ENCODE results near the gene VCX2.
"Not testable (repeated sequence)": the region's sequence is repeated elsewhere in the genome, so short reads cannot be mapped to it uniquely, and the experiment has no call there.

VCX2 gene

GRCh38 chrX:8171169-8171568, at the start of gene VCX2:
Gene VCX2, minus strand, starts transcription at chrX:8171267. Its CDS starts 624 bp downstream, at chrX:8170643.
- DNase-seq (ENCODE audit: low spot score), result not testable (repeated sequence)

DNA sequence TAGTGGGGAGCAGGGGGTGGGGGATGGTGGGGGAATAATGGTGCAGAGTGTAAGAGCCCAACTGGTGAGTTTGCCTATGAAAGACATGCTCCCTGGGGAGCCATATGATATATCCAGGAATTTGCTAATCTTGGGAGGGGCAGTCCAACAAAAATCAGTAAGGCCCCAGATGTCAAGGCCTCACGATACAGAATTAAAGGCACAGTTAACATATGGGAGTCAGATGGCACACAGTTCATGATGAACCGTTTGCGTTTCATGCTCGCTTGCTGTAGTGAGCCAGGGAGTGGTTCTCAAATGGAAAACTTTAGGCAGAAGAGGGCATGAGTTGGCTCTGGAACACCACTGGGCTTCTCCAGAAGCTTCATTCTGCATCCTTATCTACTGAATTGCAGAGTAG, 33.9 kb upstream of the VCX2 start:
- DNase-seq (ENCODE audit: low spot score), result no peak

- no peak for DNase-seq (ENCODE audit: low spot score)
These were observed 33.3 kb upstream of the VCX2 start for GRCh38 chrX:8204169-8204935.

DNA sequence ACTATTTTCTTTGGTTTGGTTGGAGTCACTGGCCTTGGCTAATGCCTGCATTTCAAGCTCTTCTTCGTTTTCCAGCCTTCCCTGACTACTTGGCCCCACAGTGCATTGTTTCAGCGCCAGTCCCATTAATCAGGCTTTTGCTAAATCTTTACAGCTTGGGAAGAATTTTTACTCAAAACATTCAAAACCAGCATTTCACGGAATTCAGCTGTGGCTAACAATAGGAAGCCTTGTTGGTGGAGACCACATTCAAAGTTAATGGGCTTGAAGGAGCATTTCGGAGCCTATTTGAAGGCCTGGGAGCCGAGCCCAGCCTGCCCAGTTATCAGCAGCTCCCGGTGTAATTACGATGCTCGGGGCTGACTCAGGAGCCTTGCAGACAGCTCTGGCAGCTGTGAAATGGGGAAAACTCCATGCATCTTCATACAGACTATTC, 30.8 kb upstream of the VCX2 start:
- DNase-seq (ENCODE audit: low spot score), result no peak

DNA sequence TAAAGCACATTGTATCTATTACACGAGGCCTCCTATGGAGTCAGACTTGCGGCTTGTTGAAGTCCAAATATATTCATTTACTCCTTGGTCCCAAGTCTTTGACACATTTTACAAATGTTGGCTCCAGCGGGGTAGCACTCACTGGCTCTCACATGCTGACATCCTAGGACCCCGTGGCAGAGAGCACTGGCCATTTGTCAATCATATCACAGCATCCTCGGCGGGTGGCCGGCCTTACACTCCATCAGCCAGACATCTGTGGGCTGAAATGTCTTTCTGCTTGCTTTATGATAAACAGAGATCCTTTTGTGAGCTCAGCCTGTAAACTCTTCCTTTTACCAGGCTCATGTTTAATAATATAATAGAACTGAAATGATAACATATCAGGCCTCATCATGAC, 25.7 kb upstream of the VCX2 start:
- no peak for DNase-seq (ENCODE audit: low spot score)

DNA sequence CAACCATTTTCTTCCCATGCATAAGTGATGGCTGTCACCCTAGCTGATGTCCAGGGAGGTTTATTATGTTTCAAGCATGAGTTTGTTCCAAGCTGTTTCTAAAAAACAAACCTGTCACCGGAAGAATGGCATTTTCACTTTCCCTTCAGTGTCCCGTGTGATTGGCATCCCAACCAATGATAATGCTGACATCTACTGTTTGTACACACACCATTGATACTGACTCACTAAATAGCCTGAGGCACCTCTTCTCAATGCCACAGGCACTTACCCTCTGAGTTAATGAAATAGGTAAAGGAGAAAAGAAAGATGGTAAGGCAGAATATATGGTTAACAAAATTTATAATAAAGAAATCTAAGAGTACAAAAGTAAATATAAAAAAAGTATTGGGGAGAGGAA, 23.1 kb upstream of the VCX2 start:
- no peak for DNase-seq (ENCODE audit: low spot score)

GRCh38 chrX:8192276-8192675, 21.2 kb upstream of the VCX2 start:
- DNase-seq (ENCODE audit: low spot score), result no peak

DNA sequence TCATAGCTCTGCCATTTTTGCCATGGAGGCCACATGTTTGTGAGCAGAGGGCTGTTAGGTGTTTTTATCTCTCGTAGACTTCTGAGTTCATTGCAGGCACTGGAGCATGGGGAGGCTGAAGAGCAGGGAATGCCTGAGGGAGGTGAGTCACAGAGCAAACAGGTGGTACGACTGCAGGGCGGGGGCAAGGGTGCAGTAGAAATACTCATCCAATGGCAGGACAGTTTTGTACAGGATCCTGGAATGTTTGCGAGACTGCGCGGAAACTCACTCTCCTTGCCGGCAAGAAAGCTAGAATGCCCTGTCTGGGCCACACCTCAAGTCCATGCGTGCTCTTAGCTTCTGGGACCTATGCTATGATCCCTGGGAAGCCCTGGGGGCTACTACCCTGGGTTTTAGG, 20.0 kb upstream of the VCX2 start:
- DNase-seq (ENCODE audit: low spot score), result no peak

GRCh38 chrX:8190341-8190830, 19.3 kb upstream of the VCX2 start:
- no peak for DNase-seq (ENCODE audit: low spot score)

DNA sequence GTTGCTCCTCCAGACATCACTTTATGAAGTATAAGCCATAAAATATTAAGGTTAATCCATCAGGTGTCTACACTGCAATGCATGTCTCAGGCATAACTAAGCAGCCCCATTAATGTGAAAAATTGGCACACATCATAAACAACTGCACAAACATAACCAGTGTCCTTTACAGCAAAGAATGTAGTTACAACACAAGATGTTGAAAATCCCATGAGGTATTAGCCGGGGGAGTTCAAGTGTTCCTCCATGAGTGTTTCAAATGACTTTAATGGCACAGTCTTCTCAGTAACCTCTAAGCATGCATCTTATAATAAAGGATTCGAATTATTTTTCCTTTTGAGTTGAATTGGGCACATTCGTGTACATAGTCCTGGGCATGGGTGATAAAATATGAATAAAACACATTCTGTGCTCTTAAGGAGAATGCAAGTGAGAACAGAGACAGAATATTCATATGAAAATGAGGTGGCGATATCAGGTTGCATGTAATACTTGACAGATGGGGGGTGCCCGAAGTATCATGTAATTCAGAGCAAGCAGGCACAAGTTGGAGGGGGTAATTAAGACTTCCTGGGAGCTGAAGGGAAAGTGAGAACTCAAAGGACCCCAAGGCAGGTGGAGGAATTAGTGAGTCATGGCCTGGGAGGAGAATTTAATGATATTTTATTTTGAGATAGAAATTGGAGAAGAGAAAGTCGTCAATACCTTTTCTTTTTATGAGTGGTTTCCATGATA, 18.2 kb upstream of the VCX2 start:
- no peak for DNase-seq (ENCODE audit: low spot score)

GRCh38 chrX:8183346-8183745, 12.3 kb upstream of the VCX2 start:
- DNase-seq (ENCODE audit: low spot score), result no peak

DNA sequence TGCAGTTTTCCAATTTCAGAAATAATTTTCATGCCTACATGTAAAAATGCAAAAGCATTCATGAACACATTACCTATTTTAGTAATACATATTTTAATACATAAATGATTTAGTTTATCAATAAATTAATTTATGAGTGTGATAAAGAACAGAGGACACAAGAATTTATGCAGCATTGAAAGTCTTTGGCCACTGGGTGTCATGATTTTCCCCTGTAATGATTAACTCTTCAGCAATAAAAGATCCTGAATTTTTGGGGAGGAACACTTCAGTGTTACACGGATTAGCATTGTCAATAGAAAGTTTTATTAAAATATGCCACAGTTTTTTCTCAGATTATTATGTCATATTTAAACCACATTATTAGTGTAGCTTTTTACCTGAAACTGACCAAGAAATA, 8.6 kb upstream of the VCX2 start:
- DNase-seq (ENCODE audit: low spot score), result no peak

- not testable (repeated sequence) for DNase-seq (ENCODE audit: low spot score)
These were observed 17.1 kb downstream of the VCX2 start for GRCh38 chrX:8154011-8154410.

- no peak for DNase-seq (ENCODE audit: low spot score)
These were observed 23.8 kb downstream of the VCX2 start for GRCh38 chrX:8147226-8147625.

DNA sequence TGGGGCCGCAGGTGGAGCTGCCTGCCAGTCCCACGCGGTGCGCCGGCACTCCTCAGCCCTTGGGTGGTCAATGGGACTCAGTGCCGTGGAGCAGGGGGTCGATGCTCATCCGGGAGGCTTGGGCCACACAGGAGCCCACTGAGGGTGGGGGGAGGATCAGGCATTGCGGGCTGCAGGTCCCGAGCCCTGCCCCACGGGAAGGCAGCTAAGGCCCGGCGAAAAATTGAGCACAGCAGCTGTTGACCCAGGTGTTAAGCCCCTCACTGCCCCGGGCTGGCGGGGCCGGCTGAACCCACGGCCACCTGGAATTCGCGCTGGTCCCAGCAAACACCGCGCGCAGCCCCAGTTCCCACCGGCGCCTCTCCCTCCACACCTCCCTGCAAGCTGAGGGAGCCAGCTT, 26.1 kb downstream of the VCX2 start:
- no peak for DNase-seq (ENCODE audit: low spot score)

- no peak for DNase-seq (ENCODE audit: low spot score)
These were observed 29.2 kb downstream of the VCX2 start for GRCh38 chrX:8141896-8142295.

- no peak for DNase-seq (ENCODE audit: low spot score)
These were observed 29.9 kb downstream of the VCX2 start for GRCh38 chrX:8140986-8141744.

- no peak for DNase-seq (ENCODE audit: low spot score)
These were observed 31.4 kb downstream of the VCX2 start for GRCh38 chrX:8139716-8140115.

DNA sequence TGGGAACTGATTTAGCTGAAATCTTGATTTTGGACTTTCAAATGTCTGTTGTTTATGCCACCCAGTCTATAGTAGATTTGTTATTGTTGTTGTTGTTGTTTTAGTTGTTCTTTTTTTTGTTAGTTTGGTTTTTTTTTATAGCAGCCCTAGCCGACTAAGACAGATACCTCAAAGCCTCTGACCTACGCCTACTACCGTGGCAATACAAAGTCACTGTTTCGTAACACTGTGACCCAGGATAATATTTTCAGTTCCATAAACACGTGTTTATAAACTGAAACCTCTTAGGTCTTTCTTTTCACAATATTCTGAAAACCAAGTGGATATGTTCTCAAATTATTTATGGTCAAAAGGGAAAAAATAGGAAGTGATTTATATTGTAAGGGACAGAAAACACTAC, 32.8 kb downstream of the VCX2 start:
- no peak for DNase-seq (ENCODE audit: low spot score)

DNA sequence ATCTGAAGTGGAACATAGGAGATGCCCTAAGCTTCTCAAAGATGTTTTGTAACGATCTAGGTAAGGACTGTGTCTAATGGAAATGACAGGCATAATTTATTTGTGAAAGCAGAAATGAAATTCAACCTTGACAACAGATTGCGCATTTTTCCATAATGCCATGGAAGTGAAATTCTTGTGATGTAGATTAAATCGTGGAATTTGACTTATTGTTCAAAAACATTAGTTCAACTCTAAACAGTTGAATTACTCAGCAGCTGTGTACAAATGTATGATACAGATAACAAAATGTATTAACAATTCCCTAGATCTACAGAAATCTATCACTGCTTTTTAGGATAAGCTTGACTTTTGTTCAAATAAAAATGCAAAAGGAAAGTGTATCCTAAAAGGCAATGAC, 44.4 kb downstream of the VCX2 start:
- no peak for DNase-seq (ENCODE audit: low spot score)

DNA sequence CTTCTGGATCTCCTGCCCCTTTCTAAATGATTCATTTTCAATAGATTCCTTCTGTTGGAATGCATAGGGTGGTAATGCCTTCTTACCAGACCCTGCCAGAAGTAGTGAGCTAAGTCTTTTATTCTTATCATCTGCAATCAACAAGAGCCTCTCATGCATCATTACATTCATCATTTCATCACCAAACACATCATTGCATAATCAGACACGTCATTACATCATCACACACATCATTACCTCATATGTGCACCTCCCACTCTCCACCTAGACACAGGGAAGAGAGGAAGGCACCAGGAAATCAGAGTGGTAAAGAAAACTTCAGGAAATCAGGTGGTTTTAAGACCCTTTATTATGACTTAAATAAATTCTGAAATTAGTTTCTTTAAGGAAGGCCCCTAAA, 45.0 kb downstream of the VCX2 start:
- DNase-seq (ENCODE audit: low spot score), result no peak

- no peak for DNase-seq (ENCODE audit: low spot score)
These were observed 45.5 kb downstream of the VCX2 start for GRCh38 chrX:8125566-8125965.

DNA sequence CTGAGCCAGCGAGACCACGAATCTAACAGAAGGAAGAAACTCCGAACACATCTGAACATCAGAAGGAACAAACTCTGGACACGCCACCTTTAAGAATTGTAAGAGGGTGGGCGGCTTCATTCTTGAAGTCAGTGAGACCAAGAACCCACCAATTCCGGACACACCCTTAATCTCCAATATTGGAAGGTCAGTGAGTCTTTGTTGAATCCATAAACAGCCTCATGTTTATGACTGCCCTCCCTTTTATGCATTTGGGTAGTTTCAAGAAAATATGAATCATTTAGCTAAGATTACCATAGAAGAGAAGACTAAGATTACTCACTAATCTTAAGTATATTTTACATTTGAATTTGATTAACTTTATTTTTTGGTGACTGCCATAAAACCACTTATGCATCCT, 48.5 kb downstream of the VCX2 start:
- DNase-seq (ENCODE audit: low spot score), result no peak

Measured in CD4-positive, alpha-beta T cell treated with Interleukin-2 at 100 ng/mL for 4 hours (primary cell).